ENCODE data around the gene AGAP1. TPM values are rescaled to one million over a fixed set of nuclear protein-coding genes. Genes with fewer than 3 reads are reported as not detected.

AGAP1 gene
- total RNA-seq, 1 experiment from 2014 or later: 25.8 TPM

DNA sequence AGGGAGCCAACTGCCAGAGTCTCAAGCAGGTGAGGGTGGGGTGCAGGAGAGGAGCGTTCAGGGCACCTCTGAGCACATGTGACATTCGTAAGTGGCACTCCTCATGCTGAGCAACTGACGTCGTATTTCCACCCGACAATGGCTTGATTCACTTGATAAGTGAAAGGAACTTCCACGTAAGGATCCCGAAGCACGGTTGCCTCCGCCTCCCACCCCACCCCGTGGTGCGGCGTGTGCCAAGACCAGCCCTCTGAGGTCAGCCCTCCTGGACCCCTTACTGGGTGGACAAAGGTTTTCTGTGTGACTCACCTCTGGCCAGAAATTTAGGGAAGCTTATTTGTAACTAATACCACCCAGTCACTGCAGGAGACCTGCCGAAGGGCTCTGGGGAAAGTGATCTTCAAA, 59.9 kb downstream of the AGAP1 start:
- H3K79me2 ChIP-seq (ENCODE audit: insufficient read depth, low read length): peaks cover 22% of the 10 kb centered on the region; the same call in 1 of the 2 replicates
- TF ChIP-seq, protein P1, sequence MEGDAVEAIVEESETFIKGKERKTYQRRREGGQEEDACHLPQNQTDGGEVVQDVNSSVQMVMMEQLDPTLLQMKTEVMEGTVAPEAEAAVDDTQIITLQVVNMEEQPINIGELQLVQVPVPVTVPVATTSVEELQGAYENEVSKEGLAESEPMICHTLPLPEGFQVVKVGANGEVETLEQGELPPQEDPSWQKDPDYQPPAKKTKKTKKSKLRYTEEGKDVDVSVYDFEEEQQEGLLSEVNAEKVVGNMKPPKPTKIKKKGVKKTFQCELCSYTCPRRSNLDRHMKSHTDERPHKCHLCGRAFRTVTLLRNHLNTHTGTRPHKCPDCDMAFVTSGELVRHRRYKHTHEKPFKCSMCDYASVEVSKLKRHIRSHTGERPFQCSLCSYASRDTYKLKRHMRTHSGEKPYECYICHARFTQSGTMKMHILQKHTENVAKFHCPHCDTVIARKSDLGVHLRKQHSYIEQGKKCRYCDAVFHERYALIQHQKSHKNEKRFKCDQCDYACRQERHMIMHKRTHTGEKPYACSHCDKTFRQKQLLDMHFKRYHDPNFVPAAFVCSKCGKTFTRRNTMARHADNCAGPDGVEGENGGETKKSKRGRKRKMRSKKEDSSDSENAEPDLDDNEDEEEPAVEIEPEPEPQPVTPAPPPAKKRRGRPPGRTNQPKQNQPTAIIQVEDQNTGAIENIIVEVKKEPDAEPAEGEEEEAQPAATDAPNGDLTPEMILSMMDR (conservative IDR thresholded peaks at IDR 0.05): no peak
- peak overlapping the region in 1 of 3 experiments; percentile 86; a peak in 2 of 7 replicates for H3K27ac Mint-ChIP-seq

More for the DNA sequence above, 59.9 kb downstream of the AGAP1 start:
- Histone ChIP-seq H3T11ph (ENCODE audit: low read length) (no peak overlapping the region), H3K27ac (ENCODE audit: insufficient read length, low read depth, low read length) (no peak overlapping the region), H3K27me3 (ENCODE audit: insufficient read depth, low read length) (no peaks in the 10 kb centered on the region), H2BK15ac (ENCODE audit: low read depth, low read length) (no peak overlapping the region), H4K91ac (ENCODE audit: insufficient read length, low read depth, low read length) (no peak overlapping the region), H2BK20ac (ENCODE audit: low read depth, low read length, poor library complexity, severe bottlenecking) (no peak overlapping the region), H3K9me3 (ENCODE audit: control insufficient read depth, low read depth, low read length) (no peaks in the 10 kb centered on the region), H2BK12ac (ENCODE audit: insufficient read length, low read depth, low read length) (no peak overlapping the region), H3K9ac (ENCODE audit: extremely low read depth, insufficient read length, low read length) (no peak overlapping the region), H3K4me1 (ENCODE audit: insufficient read depth, low read length) (no peaks in the 10 kb centered on the region; the same call in 1 of the 2 replicates), H3K23ac (ENCODE audit: insufficient read length, low read depth, low read length) (no peak overlapping the region), H3K56ac (ENCODE audit: insufficient read length, low read depth, low read length) (no peak overlapping the region), H3K14ac (ENCODE audit: insufficient read depth, low read length) (no peak overlapping the region), H2BK5ac (ENCODE audit: insufficient read length, low read length) (no peak overlapping the region), H3K4me2 (ENCODE audit: insufficient read depth, insufficient read length, low read length) (no peak overlapping the region), H4K5ac (ENCODE audit: insufficient read length, low read depth, low read length) (no peak overlapping the region), H3K4ac (ENCODE audit: low read depth, low read length) (no peak overlapping the region), H3K23me2 (ENCODE audit: insufficient read length, low read depth, low read length, poor library complexity, severe bottlenecking) (no peaks in the 10 kb centered on the region), H2BK120ac (ENCODE audit: low read depth, low read length, poor library complexity, severe bottlenecking) (no peak overlapping the region), H2AFZ (ENCODE audit: low read length) (no peak overlapping the region), H2AK5ac (ENCODE audit: insufficient read length, low read length) (no peak overlapping the region), H4K20me1 (ENCODE audit: control insufficient read depth, insufficient read depth, insufficient read length) (peaks cover 2% of the 10 kb centered on the region), H3K79me1 (ENCODE audit: insufficient read depth, low read depth, low read length, poor library complexity, severe bottlenecking) (peaks cover 13% of the 10 kb centered on the region), H3K18ac (ENCODE audit: insufficient read length, low read depth, low read length) (no peak overlapping the region), H4K8ac (replicated peaks; ENCODE audit: insufficient read length, low read depth, low read length) (no peak overlapping the region)
- Mint-ChIP-seq H3K9me3 (no peaks in the 10 kb centered on the region), H3K4me1 (peaks cover 29 to 41% of the 10 kb centered on the region in 2 experiments), H3K4me3 (no peak overlapping the region), H3K27me3 (ENCODE audit: low read depth) (no peaks in the 10 kb centered on the region; the same call in 1 of the 2 replicates), H3K36me3 (ENCODE audit: insufficient read depth in 1 of 3, low read depth in 3 of 3) (no peaks in the 10 kb centered on the region; a peak in 2 of 7 replicates)
- DNase-seq: no peak
- WGBS (ENCODE audit: extremely low coverage, insufficient read length, low lambda C conversion rate): no CpG with 5 or more reads among the region's 13 CpGs

Measured in H9 (cell line).